Bone marrow (tissue), 2 donors: ENCODE measurements around the gene TRPV2.
A peak's percentile ranks its signal among the peaks of the same experiment; 100 is the strongest.
"Not testable (repeated sequence)": the region's sequence is repeated elsewhere in the genome, so short reads cannot be mapped to it uniquely, and the experiment has no call there.

Experiments
- DNase-seq, 2 donors: peaks; one replicate each; lab custom pipeline; 2025; lab: John Stamatoyannopoulos, UW

The TRPV2 gene

GRCh38 chr17:16415031-16415924 is at the start of gene TRPV2:
Gene TRPV2, plus strand, starts transcription at chr17:16415571. Its CDS starts 2,098 bp downstream, at chr17:16417669.
- DNase-seq: peak in 1 of 2 donors; percentile 53

- no peak for DNase-seq
These were observed 43.6 kb upstream of the TRPV2 start for GRCh38 chr17:16371742-16372141.

GRCh38 chr17:16374146-16374938 is 41.0 kb upstream of the TRPV2 start:
- no peak for DNase-seq

- no peak for DNase-seq
These were observed 37.4 kb upstream of the TRPV2 start for GRCh38 chr17:16377941-16378341.

GRCh38 chr17:16378636-16379282 is 36.6 kb upstream of the TRPV2 start:
- no peak for DNase-seq

GRCh38 chr17:16379654-16380053 is 35.7 kb upstream of the TRPV2 start:
- DNase-seq: no peak

GRCh38 chr17:16380640-16381495 is 34.5 kb upstream of the TRPV2 start, which contains the start of gene UBB:
Gene UBB, plus strand, starts transcription at chr17:16381091. Its CDS starts 817 bp downstream, at chr17:16381908.
- DNase-seq: peak; percentile 91

GRCh38 chr17:16381496-16381820 is 33.9 kb upstream of the TRPV2 start:
- no peak for DNase-seq

GRCh38 chr17:16383216-16383615 is 32.2 kb upstream of the TRPV2 start:
- DNase-seq: no peak

- no peak for DNase-seq
These were observed 31.5 kb upstream of the TRPV2 start for GRCh38 chr17:16383772-16384287.

- DNase-seq: no peak
These were observed 30.8 kb upstream of the TRPV2 start for GRCh38 chr17:16384557-16384956.

GRCh38 chr17:16386126-16386507 is 29.3 kb upstream of the TRPV2 start:
- DNase-seq: not testable (repeated sequence)

GRCh38 chr17:16391451-16391850 is 23.9 kb upstream of the TRPV2 start:
- DNase-seq: no peak

GRCh38 chr17:16392491-16392890 is 22.9 kb upstream of the TRPV2 start:
- DNase-seq: not testable (repeated sequence)

GRCh38 chr17:16395887-16396286 is 19.5 kb upstream of the TRPV2 start:
- not testable (repeated sequence) for DNase-seq

- peak in 1 of 2 donors; percentile 77 for DNase-seq
These were observed 18.7 kb upstream of the TRPV2 start for GRCh38 chr17:16396693-16397092.

- peak in 1 of 2 donors; percentile 93 for DNase-seq
These were observed 16.8 kb upstream of the TRPV2 start for GRCh38 chr17:16398270-16399267.

GRCh38 chr17:16403847-16404246 is 11.5 kb upstream of the TRPV2 start:
- DNase-seq: not testable (repeated sequence)

GRCh38 chr17:16406742-16407674 is 8.4 kb upstream of the TRPV2 start:
- DNase-seq: no peak
